GM18861 (cell line): ENCODE measurements around the gene AFDN.
"Not testable (repeated sequence)": the region's sequence is repeated elsewhere in the genome, so short reads cannot be mapped to it uniquely, and the experiment has no call there.

Experiments used
- ATAC-seq: cut with Tn5 transposase; IDR thresholded peaks from one replicate; pipeline ENCODE4 v1.9.1; 2021; ENCODE audit not compliant: unreplicated experiment

Gene AFDN

GRCh38 chr6:167995731-167996151, 169.0 kb downstream of the AFDN start:
- no peak for ATAC-seq

DNA sequence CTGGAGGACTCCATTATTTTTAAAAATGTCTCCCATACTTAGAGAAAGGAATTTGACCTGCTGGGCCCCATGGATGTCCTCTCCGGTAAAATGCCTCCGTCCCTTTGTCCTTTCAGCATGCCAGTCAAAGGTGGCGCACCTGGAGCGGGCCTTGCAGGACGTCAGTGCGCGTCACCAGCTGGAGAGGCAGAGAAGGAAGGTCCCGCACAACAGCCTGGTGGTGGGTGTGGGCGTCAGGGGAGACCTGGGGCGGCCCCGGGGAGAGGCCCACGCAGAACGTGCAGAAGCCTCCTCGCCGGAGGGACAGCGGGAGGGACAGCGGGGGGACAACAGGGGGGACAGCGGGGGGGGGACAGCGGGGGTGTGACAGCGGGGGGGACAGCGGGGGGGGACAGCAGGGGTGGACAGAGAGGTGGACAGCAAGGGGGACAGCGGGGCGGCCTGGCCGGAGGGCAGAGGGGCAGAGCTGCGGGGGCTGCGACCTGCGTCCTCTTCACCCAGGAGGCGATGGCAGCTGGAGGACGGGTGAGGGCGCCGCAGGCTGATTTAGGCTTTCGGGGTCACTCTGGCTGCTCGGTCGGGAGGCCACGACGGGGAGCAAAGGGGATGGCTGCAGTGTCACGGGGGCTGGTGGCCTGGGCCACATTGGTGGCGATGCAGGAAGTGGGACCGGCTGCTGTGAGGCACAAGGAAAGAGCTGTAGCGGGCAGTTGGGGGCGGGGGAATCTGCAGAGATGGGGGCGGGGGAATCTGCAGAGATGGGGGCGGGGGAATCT, 169.9 kb downstream of the AFDN start:
- no peak for ATAC-seq

DNA sequence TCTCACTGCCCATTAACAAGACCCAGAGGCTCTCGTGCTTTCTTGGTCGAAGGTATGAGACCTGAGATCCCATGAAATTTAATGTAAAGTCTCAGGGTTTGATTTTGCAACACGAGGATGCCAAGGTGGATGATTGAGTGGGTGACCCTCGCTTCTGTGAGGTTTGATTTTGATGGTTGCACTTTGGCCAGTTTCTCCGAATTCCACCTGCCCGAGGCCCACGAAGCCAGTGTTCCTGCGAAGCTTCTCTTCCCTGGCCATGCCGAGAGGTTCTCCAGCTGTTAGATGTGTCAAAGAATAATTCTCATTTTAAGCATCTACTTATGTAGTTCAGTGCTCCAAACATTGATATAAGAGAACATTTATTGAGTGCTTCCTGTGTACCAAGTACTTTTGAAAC, 170.9 kb downstream of the AFDN start, which contains the start of gene KIF25:
Gene KIF25 (plus strand): TSS at position 30 of the 400 bp plus-strand sequence. CDS start 31,915 bp downstream, outside the sequence.
- no peak for ATAC-seq

- no peak for ATAC-seq
Measured at GRCh38 chr6:167998215-167998614, 171.5 kb downstream of the AFDN start.

GRCh38 chr6:168000198-168001028, 173.7 kb downstream of the AFDN start:
- ATAC-seq: no peak

DNA sequence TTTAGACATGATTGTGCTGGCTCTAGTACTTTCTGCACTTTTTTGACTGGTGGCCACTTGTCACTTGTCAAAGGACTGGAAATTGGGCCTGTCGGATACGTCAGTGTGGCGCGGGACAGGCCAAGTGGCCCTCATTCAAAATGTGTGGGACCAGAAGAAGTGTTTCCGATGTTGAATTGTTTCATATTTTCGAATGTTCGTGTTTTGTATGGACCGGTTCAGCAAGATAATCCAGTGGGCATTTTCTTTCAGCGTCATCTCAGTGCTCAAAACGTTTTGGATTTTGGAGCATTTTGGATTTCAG, 174.3 kb downstream of the AFDN start:
- ATAC-seq: no peak

GRCh38 chr6:168001514-168001913, 174.8 kb downstream of the AFDN start:
- not testable (repeated sequence) for ATAC-seq

GRCh38 chr6:168002804-168003203, 176.1 kb downstream of the AFDN start:
- ATAC-seq: no peak

GRCh38 chr6:168004023-168004422, 177.3 kb downstream of the AFDN start:
- ATAC-seq: no peak

DNA sequence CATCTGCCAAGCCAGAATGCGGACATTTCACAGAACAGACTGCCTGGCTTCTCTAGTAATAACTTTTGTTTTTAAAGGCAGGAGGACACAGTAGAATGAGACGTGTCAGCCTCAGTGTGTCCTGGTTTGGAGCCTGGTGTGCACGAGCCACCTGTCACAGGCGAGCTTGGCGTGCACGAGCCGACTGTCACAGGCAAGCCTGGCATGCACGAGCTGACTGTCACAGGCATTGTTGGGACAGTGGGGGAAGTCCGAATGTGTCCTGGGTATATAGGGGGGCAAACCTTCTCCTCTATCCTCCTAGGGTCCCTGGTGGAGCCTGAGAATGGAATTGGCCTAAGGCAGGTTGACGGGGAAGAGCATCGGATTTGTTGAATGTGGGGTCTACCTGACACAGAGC, 178.2 kb downstream of the AFDN start:
- no peak for ATAC-seq

- ATAC-seq: no peak
Measured at GRCh38 chr6:168005796-168006195, 179.1 kb downstream of the AFDN start.

GRCh38 chr6:168007592-168008338, 181.1 kb downstream of the AFDN start:
- ATAC-seq: no peak

DNA sequence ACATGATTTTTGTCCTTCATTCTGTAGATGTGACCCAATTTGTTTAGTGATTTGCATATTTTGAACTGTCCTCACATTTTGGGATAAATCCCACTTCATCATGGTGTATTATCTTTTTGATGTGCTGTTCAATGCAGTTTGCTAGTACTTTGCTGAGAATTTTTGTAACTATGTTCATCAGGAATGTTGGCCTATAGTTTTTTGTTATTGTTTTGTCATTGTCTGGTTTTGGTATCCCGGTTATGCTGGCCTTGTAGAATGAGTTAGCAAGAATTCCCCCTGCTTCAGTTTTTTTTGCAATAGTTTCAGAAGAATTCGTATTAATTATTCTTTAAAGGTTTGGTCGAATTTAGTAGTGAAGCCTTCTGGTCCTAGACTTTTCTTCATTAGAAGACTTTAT, 182.6 kb downstream of the AFDN start:
- no peak for ATAC-seq

GRCh38 chr6:168011291-168011690, 184.6 kb downstream of the AFDN start:
- no peak for ATAC-seq

DNA sequence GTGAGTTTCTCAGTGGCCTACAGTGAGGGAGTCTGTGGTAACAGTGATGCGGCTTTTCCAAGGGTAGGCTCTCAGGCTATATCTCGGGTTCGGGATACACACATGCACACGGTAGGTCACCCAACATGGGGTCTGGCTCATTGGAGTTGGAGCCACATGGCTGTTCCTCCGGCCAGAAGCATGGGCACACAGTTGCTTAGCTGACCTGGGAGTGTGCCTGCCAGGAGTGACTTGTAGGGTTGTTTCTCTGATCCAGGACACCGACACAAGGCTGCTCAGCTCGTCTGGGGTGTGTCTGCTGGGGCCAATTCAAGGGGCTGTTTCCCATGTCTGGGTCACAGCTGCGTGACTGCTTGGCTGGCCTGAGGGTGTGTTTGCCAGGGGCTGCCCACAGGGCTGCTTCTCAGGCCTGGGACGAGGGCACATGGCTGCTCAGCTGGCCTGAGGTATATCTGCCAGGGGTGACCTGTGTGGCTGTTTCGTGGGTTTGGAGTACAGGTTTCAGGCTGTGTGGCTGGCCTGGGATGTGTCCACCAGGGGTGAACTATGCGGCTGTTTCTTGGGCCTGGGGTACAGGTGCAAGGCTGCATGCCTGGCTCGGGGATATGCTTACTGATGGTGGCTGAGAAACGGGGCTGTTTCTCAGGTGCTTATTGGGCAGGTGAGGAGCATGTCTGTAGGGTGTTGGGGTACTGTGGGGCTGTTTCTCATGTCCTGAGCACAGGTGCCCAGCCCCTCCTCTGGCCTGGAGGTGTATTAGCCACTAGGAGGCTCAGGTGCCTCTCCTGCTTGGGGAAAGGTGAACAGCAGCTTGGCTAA, 185.9 kb downstream of the AFDN start:
- no peak for ATAC-seq

GRCh38 chr6:168013250-168013915, 186.7 kb downstream of the AFDN start:
- ATAC-seq: no peak

GRCh38 chr6:168014428-168014827, 187.7 kb downstream of the AFDN start:
- no peak for ATAC-seq

DNA sequence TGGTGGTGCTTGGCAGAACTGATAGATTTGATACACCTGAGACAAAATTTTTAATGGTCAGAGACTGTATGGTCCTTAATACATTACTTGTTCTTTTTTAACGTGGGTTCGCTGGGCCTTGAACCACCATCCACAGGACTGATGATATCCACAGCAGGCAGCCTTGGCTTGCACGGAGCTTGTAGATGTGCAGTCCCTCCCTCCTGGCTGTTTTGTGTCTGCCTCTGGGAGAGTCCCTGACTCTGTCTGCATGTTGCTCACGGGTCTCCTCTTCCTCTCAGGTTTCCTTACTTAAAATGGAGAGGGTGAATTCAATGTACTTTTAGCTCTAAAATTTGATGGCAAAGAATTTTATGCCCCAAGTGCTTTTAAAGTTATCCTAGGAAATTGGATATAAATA, 188.3 kb downstream of the AFDN start:
- no peak for ATAC-seq

- no peak for ATAC-seq
Measured at GRCh38 chr6:168015482-168016175, 188.9 kb downstream of the AFDN start.
